Upper lobe of right lung (tissue), 1 donor: ENCODE data around the gene MEIS1. TPM values are rescaled to one million over a fixed set of nuclear protein-coding genes. Genes with fewer than 3 reads are reported as not detected.

Experiments used
- ATAC-seq: fragments of 200-7000 bp; cut with Tn5 transposase; one replicate; pipeline ENCODE4 v1.9.1; 2020; ENCODE audit warnings: mild to moderate bottlenecking, moderate library complexity
- DNase-seq: peaks from one replicate; pipeline ENCODE4 v3.0.0-alpha.2; 2020
- H3K27ac ChIP-seq: fragments of 200-600 bp; one replicate; pipeline ENCODE4 v1.8.0; 2022
- H3K27me3 ChIP-seq: fragments of 200-600 bp; one replicate; pipeline ENCODE4 v1.8.0; 2022; ENCODE audit warnings: mild to moderate bottlenecking
- H3K36me3 ChIP-seq: fragments of 200-600 bp; one replicate; pipeline ENCODE4 v1.8.0; 2022
- H3K4me1 ChIP-seq: fragments of 200-600 bp; one replicate; pipeline ENCODE4 v1.8.0; 2022
- H3K4me3 ChIP-seq: fragments of 200-600 bp; one replicate; pipeline ENCODE4 v1.8.0; 2022; ENCODE audit warnings: mild to moderate bottlenecking
- H3K9me3 ChIP-seq: fragments of 200-600 bp; one replicate; pipeline ENCODE4 v1.8.0; 2022
- CTCF ChIP-seq: fragments of 200-600 bp; IDR thresholded peaks from one replicate; pipeline ENCODE4 v1.8.0; 2022; ENCODE audit warnings: antibody characterized with exemption
- intact Hi-C: fragments of 100-400 bp; cut with DNase I; formaldehyde crosslinking; loops from one replicate; pipeline ENCODE4 v1.11.0; 2022
- total RNA-seq: library from RNA; stranded (reverse); fragmentation: NEBNext Ultra II Directional; extraction: Animal tissue kit (Norgen Biotek cat#: 25700); gene quantifications from one replicate; pipeline ENCODE4 v1.2.1, GENCODE V29; 2021
- donor health status: DM: no; HTN: yes; CAD: no; lungs with severe emphysema.

MEIS1 gene
- total RNA-seq, 1 donor from 2014 or later: 48.0 TPM

- ATAC-seq (no peak), DNase-seq (no peak)
- no peak for TF ChIP-seq CTCF
- Histone ChIP-seq H3K4me1 (no peaks in the 10 kb centered on the region), H3K4me3 (peak overlapping the region; percentile 67), H3K9me3 (no peaks in the 10 kb centered on the region), H3K36me3 (peaks cover 8% of the 10 kb centered on the region), H3K27ac (peak overlapping the region; percentile 93), H3K27me3 (peaks cover 39% of the 10 kb centered on the region)
- intact Hi-C loops: loop anchor here (10.0 kb wide), 1 partner anchor 254 kb away; no protein-coding TSS in a partner anchor
Measured at GRCh38 chr2:66440708-66441497, 6.0 kb downstream of the MEIS1 start.

- DNase-seq: no peak
- Histone ChIP-seq H3K36me3 (peaks cover 8% of the 10 kb centered on the region), H3K9me3 (no peaks in the 10 kb centered on the region), H3K27me3 (peaks cover 39% of the 10 kb centered on the region), H3K4me3 (peak overlapping the region; percentile 67), H3K4me1 (no peaks in the 10 kb centered on the region), H3K27ac (peak overlapping the region; percentile 93)
- ATAC-seq: no peak
- intact Hi-C loops: loop anchor here (10.0 kb wide), 1 partner anchor 253 kb away; no protein-coding TSS in a partner anchor
- no peak for TF ChIP-seq CTCF
Measured at GRCh38 chr2:66441581-66442320, 6.8 kb downstream of the MEIS1 start.

- TF ChIP-seq CTCF: no peak
- no peaks in the 10 kb centered on the region for H3K9me3 ChIP-seq
- DNase-seq (no peak), ATAC-seq (no peak)
- H3K4me3 ChIP-seq: peak overlapping the region; percentile 67
- H3K27me3 ChIP-seq: peaks cover 38% of the 10 kb centered on the region
- H3K4me1 ChIP-seq: no peaks in the 10 kb centered on the region
- intact Hi-C loops: loop anchor here (10.0 kb wide), 1 partner anchor 252 kb away; no protein-coding TSS in a partner anchor
- peaks cover 8% of the 10 kb centered on the region for H3K36me3 ChIP-seq
- peak overlapping the region; percentile 93 for H3K27ac ChIP-seq
Measured at GRCh38 chr2:66442516-66443185, 7.7 kb downstream of the MEIS1 start.

GRCh38 chr2:66443186-66443978 is 8.5 kb downstream of the MEIS1 start:
- peak; percentile 6 for ATAC-seq
- H3K4me3 ChIP-seq: peak overlapping the region; percentile 67
- peak overlapping the region; percentile 93 for H3K27ac ChIP-seq
- no peak for DNase-seq
- intact Hi-C loops: loop anchor here (10.0 kb wide), 1 partner anchor 251 kb away; no protein-coding TSS in a partner anchor
- no peak for TF ChIP-seq CTCF
- no peaks in the 10 kb centered on the region for H3K9me3 ChIP-seq
- no peaks in the 10 kb centered on the region for H3K4me1 ChIP-seq
- H3K36me3 ChIP-seq: peaks cover 8% of the 10 kb centered on the region
- peaks cover 30% of the 10 kb centered on the region for H3K27me3 ChIP-seq
